Mesothelial cell of epicardium (in vitro differentiated cells): ENCODE results near the gene TDO2. TPM values are rescaled to one million over a fixed set of nuclear protein-coding genes. Genes with fewer than 3 reads are reported as not detected.

Source experiments
- DNase-seq, 2 experiments: peaks; one replicate each; pipeline ENCODE4 v3.0.0; 2021; ENCODE audit warnings: low spot score in 2 of 2; ENCODE audit not compliant: unreplicated experiment in 2 of 2
- H3K27ac Mint-ChIP-seq: 2 replicates; pipeline ENCODE4 v1.8.0; 2021; ENCODE audit warnings: mixed read lengths
- H3K27me3 Mint-ChIP-seq: 2 replicates; pipeline ENCODE4 v1.8.0; 2021; ENCODE audit warnings: low read depth, mixed read lengths
- H3K36me3 Mint-ChIP-seq: 2 replicates; pipeline ENCODE4 v1.8.0; 2021; ENCODE audit warnings: mixed read lengths
- H3K4me1 Mint-ChIP-seq: 2 replicates; pipeline ENCODE4 v1.8.0; 2021; ENCODE audit warnings: mixed read lengths
- H3K4me3 Mint-ChIP-seq: 2 replicates; pipeline ENCODE4 v1.8.0; 2021; ENCODE audit warnings: mild to moderate bottlenecking, moderate library complexity, mixed read lengths
- H3K9me3 Mint-ChIP-seq: 2 replicates; pipeline ENCODE4 v1.8.0; 2021; ENCODE audit warnings: mixed read lengths
- CTCF ChIP-seq: fragments of 200-600 bp; sonication (generic); IDR thresholded peaks from one replicate; pipeline ENCODE4 v1.5.0; 2021; ENCODE audit warnings: antibody characterized with exemption; ENCODE audit not compliant: unreplicated experiment
- total RNA-seq: library from RNA; stranded (reverse); gene quantifications from 3 replicates; pipeline ENCODE4 v1.2.1, GENCODE V29; 2021

TDO2 gene
- total RNA-seq, 1 donor from 2014 or later, result 5.8 TPM

- Mint-ChIP-seq H3K36me3 (peaks cover 7% of the 10 kb centered on the region), H3K27ac (peak overlapping the region; percentile 81), H3K4me1 (peaks cover 22% of the 10 kb centered on the region), H3K4me3 (no peak overlapping the region), H3K9me3 (peaks cover 14% of the 10 kb centered on the region), H3K27me3 (no peaks in the 10 kb centered on the region)
- no peak for TF ChIP-seq CTCF
- DNase-seq, result no peak
These were observed 3.6 kb upstream of the TDO2 start for GRCh38 chr4:155899891-155900290.

- H3K27ac Mint-ChIP-seq, result peak overlapping the region; percentile 40
- H3K27me3 Mint-ChIP-seq, result no peaks in the 10 kb centered on the region
- no peak overlapping the region for H3K4me3 Mint-ChIP-seq
- DNase-seq, result no peak
- TF ChIP-seq CTCF, result no peak
- H3K36me3 Mint-ChIP-seq, result peaks cover 7% of the 10 kb centered on the region
- H3K9me3 Mint-ChIP-seq, result peaks cover 11% of the 10 kb centered on the region
- peaks cover 26% of the 10 kb centered on the region for H3K4me1 Mint-ChIP-seq
These were observed 3.1 kb upstream of the TDO2 start for GRCh38 chr4:155900381-155900780.

- Mint-ChIP-seq H3K27ac (no peak overlapping the region), H3K9me3 (peaks cover 8% of the 10 kb centered on the region), H3K36me3 (peaks cover 7% of the 10 kb centered on the region), H3K27me3 (no peaks in the 10 kb centered on the region), H3K4me3 (no peak overlapping the region), H3K4me1 (peaks cover 26% of the 10 kb centered on the region)
- no peak for TF ChIP-seq CTCF
- no peak for DNase-seq
These were observed 2.5 kb upstream of the TDO2 start for GRCh38 chr4:155901013-155901412.

GRCh38 chr4:155904331-155904730 lies 835 bp downstream of the TDO2 start:
- peaks cover 26% of the 10 kb centered on the region for H3K4me1 Mint-ChIP-seq
- peak overlapping the region; percentile 19 for H3K4me3 Mint-ChIP-seq
- no peak for DNase-seq
- H3K27ac Mint-ChIP-seq, result peak overlapping the region; percentile 59
- no peak for TF ChIP-seq CTCF
- no peaks in the 10 kb centered on the region for H3K27me3 Mint-ChIP-seq
- no peaks in the 10 kb centered on the region for H3K9me3 Mint-ChIP-seq
- H3K36me3 Mint-ChIP-seq, result no peaks in the 10 kb centered on the region

- no peak for DNase-seq
- Mint-ChIP-seq H3K27me3 (no peaks in the 10 kb centered on the region), H3K4me3 (no peak overlapping the region), H3K9me3 (no peaks in the 10 kb centered on the region), H3K36me3 (no peaks in the 10 kb centered on the region), H3K27ac (no peak overlapping the region), H3K4me1 (peaks cover 14% of the 10 kb centered on the region)
- TF ChIP-seq CTCF, result no peak
These were observed 3.2 kb downstream of the TDO2 start for GRCh38 chr4:155906554-155907247.
